OCI-M2 (cell line): ENCODE data around the gene FAM120A.

Experiments
- DNase-seq: peaks from one replicate; lab custom pipeline; 2025; ENCODE audit not compliant: unreplicated experiment; lab: John Stamatoyannopoulos, UW

The FAM120A gene

DNA sequence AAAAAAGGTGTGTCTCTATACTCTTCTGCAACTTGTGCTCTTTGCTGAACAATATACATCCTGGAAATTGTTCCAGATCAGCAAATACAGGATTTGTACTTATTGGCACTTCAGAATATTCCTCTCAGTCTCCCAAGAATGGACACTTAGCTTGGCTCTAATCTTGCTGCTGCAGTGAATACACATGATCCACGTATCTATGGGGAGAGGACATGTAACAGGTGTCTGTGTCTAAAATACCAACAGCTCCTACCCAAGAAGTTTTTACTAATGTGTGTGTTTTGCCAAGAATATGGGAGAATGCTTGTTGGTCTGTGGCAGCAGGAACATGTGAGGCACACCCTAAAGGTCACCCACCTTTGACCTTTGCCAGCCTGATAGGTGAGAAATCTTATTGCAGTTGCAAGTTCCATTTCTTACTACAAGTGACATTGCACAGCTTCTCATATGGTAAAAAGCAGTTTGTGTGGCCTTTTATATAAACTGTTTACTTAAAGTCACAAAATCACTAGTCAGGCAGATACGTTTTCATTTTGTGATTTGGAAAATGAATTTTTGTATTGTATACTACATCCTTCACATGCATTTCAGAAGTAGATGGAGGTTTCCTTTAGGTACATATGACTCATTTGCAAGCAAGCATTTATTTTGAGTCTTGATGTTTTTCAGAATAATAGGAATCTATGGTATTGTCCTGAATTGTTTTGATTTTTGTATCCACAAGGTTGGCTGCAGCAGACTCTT lies 160.7 kb downstream of the FAM120A start:
- no peak for DNase-seq

DNA sequence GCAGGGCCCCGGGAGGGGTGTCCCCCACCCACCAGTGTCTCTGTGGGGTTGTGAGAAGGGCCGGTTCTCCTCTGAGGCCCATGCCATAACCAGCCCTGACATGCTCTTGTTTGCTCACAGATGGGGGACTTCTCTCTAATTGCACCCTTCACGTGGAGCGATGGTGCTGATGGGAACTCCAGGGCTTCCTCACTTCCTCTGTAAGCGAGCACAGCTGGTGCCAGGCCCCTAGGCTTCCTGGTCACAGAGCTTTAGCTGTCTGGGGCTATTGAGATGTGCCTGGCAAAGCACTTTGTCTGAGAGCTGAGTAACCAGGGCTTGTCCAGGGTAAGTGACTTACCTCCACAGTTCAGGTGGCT lies 161.3 kb downstream of the FAM120A start:
- no peak for DNase-seq

DNA sequence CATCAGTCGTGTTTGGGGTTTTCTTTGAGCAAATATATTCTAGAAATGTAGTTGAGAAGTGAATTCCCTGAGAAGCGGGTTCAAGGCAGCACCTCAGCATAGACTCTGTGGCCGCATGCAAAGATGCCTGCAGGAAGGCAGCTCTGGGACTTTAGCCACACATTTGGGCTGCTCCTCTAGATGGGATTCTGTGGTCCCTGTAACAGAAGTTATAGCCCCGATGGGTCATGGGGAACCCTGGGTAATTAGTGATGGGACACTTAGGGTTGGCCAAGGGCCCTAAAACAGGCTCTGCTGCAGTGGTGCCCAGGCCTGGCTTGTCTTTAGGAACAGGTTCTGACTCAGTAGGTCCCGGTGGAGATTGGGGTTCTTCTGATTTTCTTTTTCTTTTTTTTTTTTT lies 161.7 kb downstream of the FAM120A start:
- DNase-seq = no peak

DNA sequence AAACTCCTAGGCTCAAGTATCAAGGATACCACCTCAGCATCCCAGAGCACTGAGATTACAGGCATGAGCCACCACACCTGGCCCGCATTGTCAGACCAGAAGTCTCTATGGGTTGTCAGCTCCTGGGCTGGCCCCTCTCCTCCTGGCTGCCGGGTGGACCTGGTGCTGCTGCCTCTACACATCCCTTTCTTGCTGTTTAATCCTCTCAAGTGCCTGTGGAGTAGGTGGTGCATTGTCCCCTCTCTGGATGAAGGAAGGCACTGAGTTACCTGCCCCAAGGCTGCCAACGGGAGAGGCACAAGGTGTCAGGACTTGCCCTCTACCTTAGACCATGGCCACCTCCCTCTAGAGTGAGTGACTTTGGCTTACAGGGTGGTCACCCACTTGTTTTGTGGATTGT lies 162.3 kb downstream of the FAM120A start:
- DNase-seq = no peak

DNA sequence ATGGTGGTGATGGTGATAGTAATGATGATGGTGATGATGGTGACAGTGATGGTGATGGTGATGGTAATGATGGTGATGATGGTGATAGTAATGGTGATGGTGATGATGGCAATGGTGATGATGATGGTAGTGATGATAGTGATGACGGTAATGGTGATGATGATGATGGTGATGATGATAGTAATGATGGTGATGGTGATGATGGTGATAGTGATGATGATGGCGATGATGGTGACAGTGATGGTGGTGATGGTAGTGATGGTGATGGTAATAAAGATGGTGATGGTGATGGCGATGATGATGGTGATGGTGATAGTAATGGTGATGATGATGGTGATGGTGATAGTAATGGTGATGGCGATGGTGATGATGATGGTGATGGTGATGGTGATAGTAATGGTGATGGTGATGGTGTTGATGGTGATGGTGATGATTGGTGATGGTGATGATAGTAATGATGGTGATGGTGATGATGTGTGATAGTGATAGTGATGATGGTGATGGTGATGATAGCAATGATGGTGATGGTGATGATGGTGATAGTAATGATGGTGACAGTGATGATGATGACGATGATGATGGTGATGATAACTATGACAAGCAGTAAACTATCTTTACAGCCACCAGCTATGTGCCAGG lies 163.5 kb downstream of the FAM120A start:
- no peak for DNase-seq
